ENCODE results near the gene MBD3.

MBD3 gene

GRCh38 chr19:1593501-1593772 lies 772 bp upstream of the MBD3 start:
- no peak for FAIRE-seq

DNA sequence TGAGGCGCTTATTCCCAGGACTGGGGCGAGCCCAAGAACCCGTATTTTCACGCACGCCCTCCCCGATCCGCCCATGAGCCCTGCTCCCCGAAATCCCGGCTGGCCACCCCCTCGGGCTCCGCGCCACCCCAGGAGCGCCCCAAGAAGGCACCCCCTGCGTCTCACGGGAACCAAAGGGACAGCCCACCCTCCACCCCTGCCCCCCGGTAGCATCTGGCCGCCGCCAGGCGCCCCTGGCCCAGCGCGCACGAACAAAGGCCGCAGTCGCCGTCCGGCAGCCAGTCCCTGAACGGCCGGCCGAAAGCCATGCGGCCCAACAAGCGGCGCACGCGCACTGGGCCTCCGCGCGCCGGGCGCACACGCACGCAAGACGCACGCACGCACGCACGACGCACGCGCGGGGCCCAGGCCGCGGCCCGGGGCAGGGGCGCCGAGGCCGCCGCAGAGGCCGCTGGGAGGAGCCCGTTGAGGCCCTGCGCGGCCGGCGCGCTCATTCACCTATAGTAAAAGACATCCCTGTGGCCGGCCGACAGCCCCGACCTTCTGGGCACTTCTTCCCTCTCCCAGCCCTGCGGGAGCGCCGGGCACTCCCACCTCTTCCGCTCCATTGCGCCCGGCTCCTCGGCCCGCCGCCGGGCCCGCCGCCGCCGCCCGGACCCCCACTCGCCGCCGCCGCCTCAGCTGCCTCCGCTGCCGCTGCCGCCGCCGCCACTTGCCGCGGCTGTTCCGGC lies 476 bp downstream of the MBD3 start:
- no peak for FAIRE-seq

DNA sequence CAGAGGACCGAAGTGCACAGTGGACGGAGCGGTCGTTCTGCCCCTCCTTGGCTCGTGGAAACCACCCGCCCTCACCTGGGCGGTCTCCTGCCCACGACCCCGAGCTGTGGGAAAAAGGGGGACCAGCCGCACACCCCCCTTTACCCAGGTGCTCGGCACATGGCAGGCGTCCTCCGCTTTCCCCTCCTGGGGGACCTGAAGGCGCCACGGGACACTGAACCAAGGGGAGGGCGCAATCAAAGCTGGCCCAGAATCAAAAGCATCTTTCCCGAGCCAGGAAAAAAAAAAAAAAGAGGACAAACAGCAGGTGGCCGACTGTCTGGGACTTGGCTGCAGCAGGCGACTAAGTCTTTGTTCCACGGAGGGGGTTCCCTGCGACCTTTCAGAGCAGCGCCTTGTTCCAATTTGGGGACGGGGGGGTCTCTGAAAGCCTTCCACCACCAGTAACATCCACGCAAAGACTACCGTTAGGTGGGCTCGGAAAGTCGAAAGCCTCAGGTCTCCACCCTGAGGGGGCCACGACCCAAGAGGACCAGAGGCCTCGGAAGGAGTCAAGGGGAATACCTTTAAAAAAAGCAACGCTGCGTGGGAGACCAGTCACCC lies 1.1 kb downstream of the MBD3 start:
- no peak for FAIRE-seq

DNA sequence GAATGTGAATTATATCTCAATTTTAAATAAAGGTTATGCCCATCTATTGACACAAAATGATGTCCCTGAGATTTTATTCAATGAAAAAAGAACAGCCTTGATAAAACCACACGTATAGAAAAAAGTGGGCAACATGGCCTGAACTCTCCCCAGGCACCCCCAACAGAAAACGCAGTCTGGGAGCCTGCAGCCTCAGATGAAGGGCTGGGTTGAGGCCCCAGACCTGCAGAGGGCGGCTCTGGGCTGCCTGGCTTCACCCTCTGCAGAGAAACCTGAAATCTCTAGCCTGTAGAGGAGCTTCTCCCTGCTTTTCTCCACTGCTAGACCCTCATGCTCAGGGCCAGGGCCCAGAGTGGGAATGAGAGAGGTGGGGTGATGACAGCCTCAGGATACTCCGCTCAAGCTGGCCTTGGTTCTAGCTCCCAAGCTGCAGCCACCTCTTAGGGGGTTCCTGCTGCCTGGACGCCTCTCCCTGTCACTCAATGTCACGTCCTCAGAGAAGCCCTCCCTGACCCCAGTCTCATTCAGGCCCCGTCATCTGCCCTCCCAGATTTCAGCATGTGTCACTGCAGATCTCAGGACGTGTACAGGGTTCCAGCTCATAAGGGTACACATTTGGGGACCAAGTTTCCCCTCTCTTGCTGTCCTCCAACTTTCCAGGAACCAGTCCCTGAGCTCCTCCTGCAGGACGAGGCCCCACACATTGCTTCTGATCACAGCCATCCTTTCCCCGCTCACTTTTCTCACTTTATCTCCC lies 1.8 kb downstream of the MBD3 start:
- FAIRE-seq = no peak

- no peak for FAIRE-seq
Observed at GRCh38 chr19:1587872-1588271, 4.8 kb downstream of the MBD3 start.

GRCh38 chr19:1585243-1585580 lies 7.5 kb downstream of the MBD3 start:
- no peak for FAIRE-seq

- FAIRE-seq = no peak
Observed at GRCh38 chr19:1584500-1585242, 8.0 kb downstream of the MBD3 start.

DNA sequence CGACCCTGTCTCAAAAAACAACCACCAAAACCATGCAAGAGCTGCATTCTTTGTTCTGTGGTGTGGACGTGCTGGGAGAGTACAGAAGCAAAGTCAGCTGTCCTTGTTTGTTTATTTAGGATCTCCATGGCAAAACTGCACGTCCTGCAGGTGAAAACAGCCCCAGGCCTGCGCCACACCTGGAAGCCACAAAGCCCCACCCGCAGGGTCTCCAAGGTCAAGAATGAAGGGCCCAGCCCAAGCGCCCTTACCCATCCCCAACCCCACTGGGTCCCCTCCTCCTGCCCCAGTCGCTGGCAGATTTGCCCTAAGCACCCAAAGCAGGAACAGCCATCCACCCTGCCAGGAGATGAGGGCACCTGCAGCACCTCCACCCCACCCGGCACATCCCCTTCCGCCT lies 10.5 kb downstream of the MBD3 start:
- FAIRE-seq = no peak

DNA sequence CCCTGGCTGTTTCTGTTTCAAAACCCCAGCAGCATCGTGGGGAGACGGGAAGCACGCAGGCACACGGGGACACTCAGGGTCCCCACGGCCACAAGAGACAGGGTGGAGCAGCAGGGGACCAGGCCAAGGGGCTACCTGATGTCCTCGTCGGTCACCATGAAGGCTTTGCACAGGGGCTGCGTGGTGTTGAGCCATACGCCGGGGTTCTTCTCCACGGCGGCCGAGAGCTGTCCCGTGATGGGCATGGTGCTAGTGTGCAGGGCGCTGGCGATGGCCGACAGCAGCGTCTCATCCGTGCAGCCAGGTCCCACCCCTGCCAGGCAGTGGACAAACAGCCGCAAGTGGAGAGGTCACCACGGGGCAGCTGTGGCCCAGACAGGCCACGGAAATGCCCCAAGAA lies 11.7 kb downstream of the MBD3 start:
- no peak for FAIRE-seq

- FAIRE-seq = no peak
Observed at GRCh38 chr19:1580382-1580781, 12.3 kb downstream of the MBD3 start.

GRCh38 chr19:1579222-1579621 lies 13.4 kb downstream of the MBD3 start:
- no peak for FAIRE-seq

- no peak for FAIRE-seq
Observed at GRCh38 chr19:1577929-1578618, 14.6 kb downstream of the MBD3 start.

DNA sequence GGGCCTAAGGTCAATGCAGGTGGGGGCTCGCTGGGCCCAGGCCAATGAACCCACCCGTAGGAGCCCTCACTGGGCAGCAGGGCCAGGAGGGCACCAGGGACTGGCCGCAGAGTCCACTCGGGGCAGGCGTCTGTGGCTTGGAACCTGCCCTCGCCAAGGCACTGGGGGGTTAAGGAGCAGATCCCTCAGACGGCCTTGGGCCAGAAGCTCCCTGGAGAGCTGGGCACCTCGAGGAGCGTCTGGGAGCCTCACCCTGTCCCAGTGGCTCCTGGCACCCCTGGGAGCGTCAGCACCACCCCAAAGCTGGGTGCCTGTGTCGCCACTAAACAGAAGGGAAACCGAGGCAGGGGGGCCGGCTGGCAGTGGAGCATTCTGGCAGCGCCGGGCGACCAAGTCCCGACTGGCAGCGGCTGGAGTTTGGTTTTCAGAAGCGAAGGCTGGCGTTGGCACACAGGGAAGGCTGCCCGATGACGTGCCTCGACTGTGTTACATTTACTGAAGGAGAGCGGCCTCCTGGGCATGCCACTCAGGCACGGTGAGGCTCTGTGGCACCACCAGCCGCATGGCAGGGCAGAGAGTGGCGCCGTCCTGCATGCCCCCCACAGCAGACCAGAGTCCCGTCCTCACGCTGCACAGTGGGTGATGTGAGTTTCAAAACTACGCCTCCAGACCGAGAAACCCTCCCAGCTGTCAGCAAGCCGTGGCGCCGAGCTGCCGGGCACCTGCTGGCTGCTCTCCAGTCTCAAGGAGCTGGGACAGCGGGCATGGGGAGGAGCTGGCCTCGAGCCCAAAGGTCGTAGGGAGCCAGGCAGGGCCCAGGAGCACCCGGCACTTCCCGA lies 15.4 kb downstream of the MBD3 start:
- FAIRE-seq = no peak

GRCh38 chr19:1576242-1577089 lies 16.2 kb downstream of the MBD3 start:
- FAIRE-seq = no peak

DNA sequence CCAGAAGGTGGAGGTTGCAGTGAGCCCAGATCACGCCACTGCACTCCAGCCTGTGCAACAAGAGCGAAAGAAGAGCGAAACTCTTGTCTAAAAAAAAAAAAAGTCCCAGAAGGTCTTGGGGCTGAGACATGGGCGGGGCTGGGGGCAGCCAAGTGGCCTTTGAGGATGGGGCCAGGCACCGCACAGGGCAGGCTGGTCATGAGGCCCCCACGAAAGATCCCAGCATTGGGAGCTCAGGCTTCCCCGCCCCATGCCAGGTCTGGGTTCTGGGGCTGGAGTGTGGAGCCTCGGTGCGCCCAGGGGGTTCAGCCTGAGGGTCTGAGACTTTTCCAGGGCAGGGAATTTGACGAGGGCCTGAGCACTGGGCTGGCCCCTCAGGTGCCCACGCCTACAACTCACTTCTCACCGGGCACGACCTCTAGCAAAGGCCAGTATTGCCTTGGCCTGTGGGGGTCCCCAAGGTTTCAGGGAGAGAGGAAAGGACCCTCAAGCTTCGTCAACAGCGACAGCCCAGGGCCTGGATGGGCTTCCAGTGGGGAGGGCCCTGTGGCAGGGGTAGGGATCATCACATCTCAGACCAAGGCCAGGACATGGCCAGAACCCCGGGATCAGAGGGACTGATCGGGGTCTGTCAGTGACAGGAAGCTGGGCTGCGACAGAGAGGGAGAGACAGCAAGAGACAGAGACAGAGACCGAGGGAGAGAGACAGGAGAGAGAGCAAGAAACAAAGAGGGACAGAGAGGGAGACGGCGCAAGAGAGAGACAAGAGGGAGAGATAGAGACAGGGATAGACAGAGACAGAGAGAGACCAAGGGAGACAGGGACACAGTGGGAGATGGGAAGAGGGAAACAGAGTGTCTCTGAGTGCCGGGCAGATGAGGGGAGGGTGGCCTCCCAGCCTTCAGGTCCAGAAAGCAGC lies 17.1 kb downstream of the MBD3 start:
- FAIRE-seq = no peak

DNA sequence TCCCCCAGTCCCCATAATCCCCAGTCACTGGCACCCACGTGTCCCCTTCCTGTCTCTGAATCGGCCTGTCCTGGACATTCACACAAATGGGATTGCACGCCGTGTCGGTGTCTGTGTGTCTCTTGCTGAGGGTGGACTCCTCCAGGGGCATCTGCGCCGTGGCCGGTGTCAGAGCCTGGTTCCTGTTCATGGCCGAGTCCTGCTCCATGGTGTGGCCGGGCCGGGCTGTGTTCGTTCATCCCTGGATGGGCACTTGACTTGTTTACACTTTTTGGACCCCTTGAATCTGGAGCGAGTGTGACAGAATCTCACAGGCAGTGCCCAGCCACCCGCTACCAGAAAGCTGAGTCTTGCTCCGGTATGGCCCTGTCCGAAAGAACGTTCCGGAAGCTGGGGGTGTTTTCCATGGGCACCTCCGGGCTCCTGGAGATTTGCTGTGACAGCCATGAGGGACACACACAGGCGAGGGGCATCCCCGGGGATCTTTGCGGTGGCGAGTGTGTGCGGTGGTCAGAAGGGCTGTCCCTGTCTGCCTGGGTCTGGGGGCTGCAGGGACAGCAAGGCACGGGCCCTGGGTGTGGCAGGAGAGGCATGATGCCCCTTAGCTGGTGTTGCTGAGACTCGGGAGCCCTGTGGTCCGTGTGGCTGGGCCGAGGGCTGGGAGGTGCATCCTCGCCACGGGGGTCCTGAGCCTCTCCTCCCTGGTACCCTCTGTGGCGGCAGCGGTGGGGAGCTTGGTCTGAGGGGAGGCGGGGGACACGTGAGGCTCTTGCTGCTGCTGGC lies 18.1 kb downstream of the MBD3 start:
- no peak for FAIRE-seq

DNA sequence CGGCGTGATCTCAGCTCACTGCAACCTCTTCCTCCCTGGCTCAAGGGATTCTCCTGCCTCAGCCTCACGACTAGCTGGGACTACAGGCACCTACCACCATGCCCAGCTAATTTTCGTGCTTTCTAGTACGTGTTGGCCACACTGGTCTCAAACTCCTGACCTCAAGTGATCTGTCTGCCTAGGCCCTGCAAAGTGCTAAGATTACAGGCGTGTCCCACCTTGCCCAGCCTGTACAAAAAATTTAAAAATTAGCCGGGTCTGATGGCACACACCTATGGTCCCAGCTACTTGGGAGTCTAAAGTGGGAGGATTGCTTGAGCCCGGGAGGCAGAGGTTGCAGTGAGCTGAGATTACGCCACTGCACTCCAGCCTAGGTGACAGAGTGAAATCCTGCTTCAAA lies 19.9 kb downstream of the MBD3 start:
- FAIRE-seq = no peak

DNA sequence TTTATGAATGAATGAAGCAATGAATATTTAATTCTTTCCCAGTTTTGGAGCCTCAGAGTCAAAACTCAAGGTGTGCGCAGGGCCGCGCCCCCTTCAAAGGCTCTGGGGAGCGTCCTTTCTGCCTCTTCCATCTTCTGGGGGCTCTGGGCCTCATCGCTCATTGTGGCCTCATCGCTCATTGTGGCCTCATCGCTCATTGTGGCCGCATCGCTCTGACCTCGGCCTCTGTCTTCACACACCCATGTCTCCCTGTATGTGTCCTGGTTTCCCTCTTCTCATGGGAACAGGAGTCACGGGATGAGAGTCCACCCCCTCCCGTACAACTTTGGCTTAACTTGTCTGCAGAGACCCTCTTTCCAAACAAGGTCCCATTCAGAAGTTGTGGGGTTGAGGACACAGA lies 21.3 kb downstream of the MBD3 start:
- no peak for FAIRE-seq

- no peak for FAIRE-seq
Observed at GRCh38 chr19:1570836-1571235, 21.8 kb downstream of the MBD3 start.
